BJ (cell line): Measurements from ENCODE around the gene CC2D2A. TPM values are rescaled to one million over a fixed set of nuclear protein-coding genes. Genes with fewer than 3 reads are reported as not detected.

Experiments used
- CTCF ChIA-PET: fragments of 350-600 bp; formaldehyde crosslinking; extraction: SDS; loops from one replicate; lab custom pipeline; 2021; ENCODE audit warnings: antibody characterized with exemption, inconsistent platforms; lab: Yijun Ruan, JAX
- POLR2A ChIA-PET: fragments of 300-600 bp; sonication (Branson Sonifier 250); formaldehyde crosslinking; extraction: SDS; loops from one replicate; lab custom pipeline; 2021; ENCODE audit warnings: antibody characterized with exemption; lab: Charles Lee
- DNase-seq: peaks from one replicate; pipeline ENCODE4 v3.0.0-alpha.2; 2011; ENCODE audit warnings: low read depth
- H3K27me3 ChIP-seq: 2 replicates; pipeline ENCODE4 v1.6.0; 2011; ENCODE audit warnings: low read length; ENCODE audit not compliant: control insufficient read depth, insufficient read depth
- H3K36me3 ChIP-seq: 2 replicates; pipeline ENCODE4 v1.5.1; 2011; ENCODE audit warnings: low read length; ENCODE audit not compliant: control insufficient read depth, insufficient read depth
- H3K4me3 ChIP-seq: 2 replicates; pipeline ENCODE4 v1.5.1; 2011; ENCODE audit warnings: low read depth, mild to moderate bottlenecking, control low read depth, low read length
- CTCF ChIP-seq: IDR thresholded peaks from 2 replicates; pipeline ENCODE4 v1.5.1; 2011; ENCODE audit warnings: low read depth, mild to moderate bottlenecking, control low read depth, inconsistent platforms, low read length, moderate library complexity; ENCODE audit not compliant: insufficient read depth
- polyA plus RNA-seq: library from polyadenylated mRNA; depleted of rRNA; stranded (reverse); fragments of >200 nt; gene quantifications from 2 replicates; pipeline ENCODE4 v1.2.3, GENCODE V29; 2011

The CC2D2A gene
- polyA plus RNA-seq, 1 experiment: 10.0 TPM

DNA sequence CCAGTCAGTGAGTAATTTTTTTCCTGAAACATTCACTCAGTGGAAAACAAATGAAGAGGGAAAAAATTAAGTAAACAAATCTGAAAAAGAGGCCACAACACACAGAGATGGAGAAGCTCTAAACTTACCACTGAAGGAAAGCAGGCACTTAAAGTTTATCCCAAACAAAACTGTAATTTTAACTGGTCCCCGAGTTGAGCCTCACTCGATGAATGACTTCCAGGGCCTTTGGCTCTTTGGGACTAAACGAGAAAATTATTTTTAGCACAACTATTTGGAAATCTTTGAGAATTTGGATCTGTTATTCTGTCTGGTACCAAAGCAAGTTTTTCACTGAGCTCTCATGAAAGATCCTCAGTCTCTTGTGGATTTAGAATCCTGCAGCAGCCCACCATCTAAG is 42.0 kb upstream of the CC2D2A start, which contains the start of gene C1QTNF7:
C1QTNF7 (plus strand) TSS at position 333 of the 400 bp plus-strand sequence. CDS start 7,711 bp downstream, outside the sequence.
- no peaks in the 10 kb centered on the region for H3K36me3 ChIP-seq
- peaks cover 2% of the 10 kb centered on the region for H3K27me3 ChIP-seq
- ChIA-PET CTCF (interaction anchor here (2.4 kb wide), 1 partner anchor 10 kb away, joined by 6 read pairs; no protein-coding TSS in a partner anchor), POLR2A (no interaction called here)
- no peak for DNase-seq
- no peak within 1 kb of the TSS for H3K4me3 ChIP-seq
- no peak for TF ChIP-seq CTCF

DNA sequence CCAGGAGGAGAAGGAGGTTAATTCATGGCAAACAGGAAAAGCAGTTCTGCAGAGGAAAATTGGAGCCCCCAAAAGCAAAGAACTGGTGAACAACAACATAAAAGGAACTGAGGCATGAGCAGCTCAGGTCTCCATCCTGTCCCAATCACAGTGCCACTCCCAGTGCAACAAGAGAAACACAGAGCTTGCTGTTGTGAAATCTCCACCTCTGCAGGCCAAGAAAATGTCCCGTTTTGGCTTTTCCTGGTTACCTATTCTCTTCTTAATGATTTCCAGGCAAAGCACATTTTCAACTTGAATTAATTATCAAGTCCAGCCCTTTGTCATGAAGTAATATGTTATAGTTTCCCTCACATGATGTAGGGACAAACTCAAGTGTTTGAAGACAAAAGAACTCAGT is 41.1 kb upstream of the CC2D2A start:
- POLR2A ChIA-PET: interaction anchor here (0.5 kb wide), 1 partner anchor 41 kb away, joined by 3 read pairs; the partner anchor contains the start of gene CC2D2A
- no peak for TF ChIP-seq CTCF
- Histone ChIP-seq H3K27me3 (peaks cover under 1% of the 10 kb centered on the region), H3K4me3 (no peak overlapping the region), H3K36me3 (no peaks in the 10 kb centered on the region)
- no peak for DNase-seq
- CTCF ChIA-PET: interaction anchor here (2.4 kb wide), 1 partner anchor 9 kb away, joined by 6 read pairs; no protein-coding TSS in a partner anchor

- POLR2A ChIA-PET: interaction anchor here (0.7 kb wide), 1 partner anchor 200 kb away, joined by 4 read pairs; no protein-coding TSS in a partner anchor
- no peak for DNase-seq
- CTCF ChIA-PET: interaction anchor here (1.7 kb wide), 1 partner anchor 10 kb away, joined by 4 read pairs; no protein-coding TSS in a partner anchor
These were observed 35.6 kb upstream of the CC2D2A start for GRCh38 chr4:15434091-15434490.

DNA sequence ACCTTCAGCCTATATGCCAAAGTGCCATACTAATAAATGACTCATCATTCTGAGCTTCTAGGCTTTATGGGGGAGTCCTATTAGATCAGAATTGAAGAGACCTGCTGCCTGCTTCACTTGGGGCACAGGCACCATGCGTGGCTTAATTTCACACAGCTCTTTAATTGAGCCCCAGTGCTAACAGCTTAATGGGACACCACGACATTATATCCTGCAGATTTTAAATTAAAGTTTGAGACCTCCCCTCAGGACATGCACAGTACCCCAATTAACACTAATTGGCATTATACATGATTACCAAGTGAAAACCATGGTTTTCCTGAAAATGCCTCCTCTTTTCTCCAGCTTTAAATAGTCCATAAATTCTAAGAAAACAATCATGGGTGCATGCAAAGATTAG is 35.0 kb upstream of the CC2D2A start:
- no peaks in the 10 kb centered on the region for H3K27me3 ChIP-seq
- no peak for TF ChIP-seq CTCF
- ChIA-PET POLR2A (interaction anchor here (0.7 kb wide), 1 partner anchor 200 kb away, joined by 4 read pairs; no protein-coding TSS in a partner anchor), CTCF (interaction anchor here (1.7 kb wide), 1 partner anchor 11 kb away, joined by 4 read pairs; no protein-coding TSS in a partner anchor)
- DNase-seq: no peak
- no peaks in the 10 kb centered on the region for H3K36me3 ChIP-seq
- H3K4me3 ChIP-seq: no peak overlapping the region

More at GRCh38 chr4:15434091-15434490, 35.6 kb upstream of the CC2D2A start:
- H3K4me3 ChIP-seq: no peak overlapping the region
- TF ChIP-seq CTCF: no peak
- no peaks in the 10 kb centered on the region for H3K36me3 ChIP-seq
- no peaks in the 10 kb centered on the region for H3K27me3 ChIP-seq

GRCh38 chr4:15436513-15436912 is 33.2 kb upstream of the CC2D2A start:
- no peak for DNase-seq
- TF ChIP-seq CTCF: no peak
- ChIA-PET CTCF (interaction anchor here (1.2 to 1.4 kb wide), 2 partner anchors 11 to 15 kb away, joined by 3 read pairs; no protein-coding TSS in a partner anchor), POLR2A (no interaction called here)
- H3K27me3 ChIP-seq: no peaks in the 10 kb centered on the region
- H3K4me3 ChIP-seq: no peak overlapping the region
- no peaks in the 10 kb centered on the region for H3K36me3 ChIP-seq
